K562 (cell line): ENCODE measurements around the gene RNF223. TPM values are rescaled to one million over a fixed set of nuclear protein-coding genes. Genes with fewer than 3 reads are reported as not detected.

Source experiments
- CHD1 ChIP-seq: fragments of 200-600 bp; sonication (generic); IDR thresholded peaks from one replicate; pipeline ENCODE4 v1.6.1; 2012; ENCODE audit warnings: mild to moderate bottlenecking, moderate library complexity, low read length, inconsistent platforms
- ESRRA ChIP-seq: fragments of 450-650 bp; IDR thresholded peaks from 2 replicates; pipeline ENCODE4 v1.6.1; 2014; ENCODE audit warnings: low read depth, mild to moderate bottlenecking, moderate library complexity, borderline replicate concordance
- KLF10 ChIP-seq: fragments of 250-450 bp; sonication (Bioruptor Pico); IDR thresholded peaks from 2 replicates; pipeline ENCODE4 v1.6.1; 2021; ENCODE audit warnings: matching md5 sums
- L3MBTL2 ChIP-seq: fragments of 450-650 bp; IDR thresholded peaks from 2 replicates; pipeline ENCODE4 v1.6.1; 2016; ENCODE audit warnings: mild to moderate bottlenecking, moderate library complexity
- MAZ ChIP-seq, 2 experiments: fragments of 450-650 bp in 1 of 2; sonication (generic) in 1 of 2; formaldehyde crosslinking; IDR thresholded peaks in 1 of 2; conservative IDR thresholded peaks in 1 of 2; 2 replicates each; pipeline versions ENCODE4 v1.4.0 to v1.5.0; 2020; ENCODE audit warnings: mild to moderate bottlenecking in 1 of 2, missing genetic modification reagents in 1 of 2
- MTA3 ChIP-seq: fragments of 450-650 bp; formaldehyde crosslinking; IDR thresholded peaks from 2 replicates; pipeline ENCODE4 v1.6.1; 2017; ENCODE audit warnings: mild to moderate bottlenecking, borderline replicate concordance
- NONO ChIP-seq, 2 experiments: fragments of 200-400 bp in 1 of 2; fragments of 450-650 bp in 1 of 2; formaldehyde crosslinking in 1 of 2; IDR thresholded peaks; 2 replicates each; pipeline ENCODE4 v1.6.1; 2017; ENCODE audit warnings: low read depth in 2 of 2, mild to moderate bottlenecking in 2 of 2, moderate library complexity in 2 of 2, low read length in 1 of 2
- PCBP1 ChIP-seq: fragments of 200-400 bp; formaldehyde crosslinking; IDR thresholded peaks from 2 replicates; pipeline ENCODE4 v1.6.1; 2018; ENCODE audit warnings: mild to moderate bottlenecking, low read depth, low read length; ENCODE audit not compliant: poor library complexity, severe bottlenecking
- RBFOX2 ChIP-seq: fragments of 200-400 bp; formaldehyde crosslinking; IDR thresholded peaks from 2 replicates; pipeline ENCODE4 v1.6.1; 2017; ENCODE audit warnings: low read depth, mild to moderate bottlenecking, low read length, moderate library complexity
- SMAD4 ChIP-seq: fragments of 250-450 bp; sonication (Bioruptor Pico); conservative IDR thresholded peaks from 2 replicates; pipeline ENCODE4 v1.8.0; 2021; ENCODE audit warnings: inconsistent platforms, mild to moderate bottlenecking, moderate library complexity
- XRCC5 ChIP-seq: fragments of 200-400 bp; formaldehyde crosslinking; IDR thresholded peaks from 2 replicates; pipeline ENCODE4 v1.6.1; 2017; ENCODE audit warnings: low read depth, mild to moderate bottlenecking, low read length
- polyA plus RNA-seq, 8 experiments: library from polyadenylated mRNA; depleted of rRNA in 4 of 8; stranded (reverse) in 5 of 8; unstranded in 3 of 8; fragments of >200 nt; fragmentation: Nextera tagmentation in 2 of 8; fragmentation: Illumina TruSeq in 1 of 8; extraction: Ambion mirVana in 2 of 8; extraction: Trizol in 1 of 8; gene quantifications; 2 replicates each; pipeline versions ENCODE4 v1.2.1 to v1.2.3, GENCODE V29; 2011 to 2014; ENCODE audit warnings: inconsistent platforms in 1 of 8, missing spikeins in 1 of 8
- total RNA-seq, 7 experiments: library from RNA; depleted of rRNA in 6 of 7; stranded (reverse); fragments of >200 nt in 6 of 7; fragmentation: Illumina TruSeq in 2 of 7; extraction: Trizol in 2 of 7; gene quantifications; 2 replicates each; pipeline versions ENCODE4 v1.2.1 to v1.2.3, GENCODE V29; 2011 to 2021; ENCODE audit warnings: low replicate concordance in 1 of 7
- TF ChIP-seq, protein P1 (sequence below): fragments of 450-650 bp; conservative IDR thresholded peaks from 2 replicates; pipeline ENCODE4 v1.6.1; 2016; ENCODE audit warnings: missing genetic modification characterization, low read depth, mild to moderate bottlenecking, control low read depth, missing compliant biosample characterization
- TF ChIP-seq, protein P2 (sequence below): fragments of 450-650 bp; IDR thresholded peaks from 2 replicates; pipeline ENCODE4 v1.6.1; 2018; ENCODE audit not compliant: partially characterized antibody
- TF ChIP-seq, protein P3 (sequence below): fragments of 200-800 bp; sonication (Bioruptor generic); IDR thresholded peaks from 2 replicates; pipeline ENCODE4 v1.6.1; 2017; ENCODE audit warnings: missing genetic modification characterization, missing compliant biosample characterization
- TF ChIP-seq, protein P4 (sequence below): fragments of 250-450 bp; sonication (Bioruptor Pico); IDR thresholded peaks from 2 replicates; pipeline ENCODE4 v1.4.0; 2020

RNF223 gene
- total and polyA plus RNA-seq, 9 of the 15 experiments (the other 6 are each of a cell fraction or from before 2014, with no cell fraction given): 0.04 to 0.32 TPM; not detected in 7

DNA sequence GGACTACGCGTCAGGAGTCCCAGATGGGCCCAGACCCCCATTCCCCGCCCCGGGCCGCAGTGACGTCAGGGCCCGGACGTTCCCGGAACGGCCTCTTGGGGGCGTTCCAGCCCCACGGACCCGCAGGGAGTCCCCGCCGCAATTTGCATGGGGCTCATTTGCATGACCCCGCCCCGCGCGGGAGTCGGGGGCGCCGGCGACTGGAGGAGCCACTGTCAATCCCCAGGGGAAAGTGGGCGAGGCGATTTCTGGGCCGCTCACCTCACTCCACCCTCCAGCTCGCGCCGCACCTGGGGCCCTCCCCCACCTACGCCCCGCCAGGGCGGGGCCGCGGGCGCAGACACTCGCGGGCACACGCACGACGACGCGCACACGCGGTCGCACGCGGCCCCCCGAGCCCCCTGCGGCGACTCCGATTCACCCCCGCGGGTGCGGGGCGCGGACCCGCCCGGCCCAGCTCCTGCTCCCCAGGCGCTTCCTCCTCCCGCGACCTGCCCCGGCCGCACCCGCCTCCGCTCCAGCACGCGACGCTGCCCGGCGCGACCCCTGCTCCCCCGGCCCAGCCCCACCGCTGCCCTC is 41.0 kb downstream of the RNF223 start (continued):
- TF ChIP-seq, protein P1, sequence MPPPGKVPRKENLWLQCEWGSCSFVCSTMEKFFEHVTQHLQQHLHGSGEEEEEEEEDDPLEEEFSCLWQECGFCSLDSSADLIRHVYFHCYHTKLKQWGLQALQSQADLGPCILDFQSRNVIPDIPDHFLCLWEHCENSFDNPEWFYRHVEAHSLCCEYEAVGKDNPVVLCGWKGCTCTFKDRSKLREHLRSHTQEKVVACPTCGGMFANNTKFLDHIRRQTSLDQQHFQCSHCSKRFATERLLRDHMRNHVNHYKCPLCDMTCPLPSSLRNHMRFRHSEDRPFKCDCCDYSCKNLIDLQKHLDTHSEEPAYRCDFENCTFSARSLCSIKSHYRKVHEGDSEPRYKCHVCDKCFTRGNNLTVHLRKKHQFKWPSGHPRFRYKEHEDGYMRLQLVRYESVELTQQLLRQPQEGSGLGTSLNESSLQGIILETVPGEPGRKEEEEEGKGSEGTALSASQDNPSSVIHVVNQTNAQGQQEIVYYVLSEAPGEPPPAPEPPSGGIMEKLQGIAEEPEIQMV (tag): peak; percentile 36; the same call in 1 of the 2 replicates
- TF ChIP-seq KLF10 (CRISPR knock-in tag) (no peak), RBFOX2 (peak; percentile 21; the same call in 1 of the 2 replicates), L3MBTL2 (peak; percentile 94), MAZ (CRISPR knock-in tag; conservative IDR thresholded peaks at IDR 0.05 in 1 of 2, IDR thresholded peaks at IDR 0.05 in 1 of 2) (peak; percentile 61 to 90; a peak in 3 of 4 replicates), XRCC5 (peak; percentile 81), MTA3 (peak; percentile 70; the same call in 1 of the 2 replicates), SMAD4 (CRISPR knock-in tag) (peak; percentile 55; the same call in 1 of the 2 replicates), ESRRA (0 out of 2 replicates have a peak, but pooled peaks have one; percentile 28), CHD1 (no peak), PCBP1 (peak; percentile 77), NONO (IDR thresholded peaks at IDR 0.05; ENCODE audit: low read depth in 2 of 2, low read length in 1 of 2) (peak in 1 of 2 experiments; percentile 86; a peak in 2 of 4 replicates)
- TF ChIP-seq, protein P2, sequence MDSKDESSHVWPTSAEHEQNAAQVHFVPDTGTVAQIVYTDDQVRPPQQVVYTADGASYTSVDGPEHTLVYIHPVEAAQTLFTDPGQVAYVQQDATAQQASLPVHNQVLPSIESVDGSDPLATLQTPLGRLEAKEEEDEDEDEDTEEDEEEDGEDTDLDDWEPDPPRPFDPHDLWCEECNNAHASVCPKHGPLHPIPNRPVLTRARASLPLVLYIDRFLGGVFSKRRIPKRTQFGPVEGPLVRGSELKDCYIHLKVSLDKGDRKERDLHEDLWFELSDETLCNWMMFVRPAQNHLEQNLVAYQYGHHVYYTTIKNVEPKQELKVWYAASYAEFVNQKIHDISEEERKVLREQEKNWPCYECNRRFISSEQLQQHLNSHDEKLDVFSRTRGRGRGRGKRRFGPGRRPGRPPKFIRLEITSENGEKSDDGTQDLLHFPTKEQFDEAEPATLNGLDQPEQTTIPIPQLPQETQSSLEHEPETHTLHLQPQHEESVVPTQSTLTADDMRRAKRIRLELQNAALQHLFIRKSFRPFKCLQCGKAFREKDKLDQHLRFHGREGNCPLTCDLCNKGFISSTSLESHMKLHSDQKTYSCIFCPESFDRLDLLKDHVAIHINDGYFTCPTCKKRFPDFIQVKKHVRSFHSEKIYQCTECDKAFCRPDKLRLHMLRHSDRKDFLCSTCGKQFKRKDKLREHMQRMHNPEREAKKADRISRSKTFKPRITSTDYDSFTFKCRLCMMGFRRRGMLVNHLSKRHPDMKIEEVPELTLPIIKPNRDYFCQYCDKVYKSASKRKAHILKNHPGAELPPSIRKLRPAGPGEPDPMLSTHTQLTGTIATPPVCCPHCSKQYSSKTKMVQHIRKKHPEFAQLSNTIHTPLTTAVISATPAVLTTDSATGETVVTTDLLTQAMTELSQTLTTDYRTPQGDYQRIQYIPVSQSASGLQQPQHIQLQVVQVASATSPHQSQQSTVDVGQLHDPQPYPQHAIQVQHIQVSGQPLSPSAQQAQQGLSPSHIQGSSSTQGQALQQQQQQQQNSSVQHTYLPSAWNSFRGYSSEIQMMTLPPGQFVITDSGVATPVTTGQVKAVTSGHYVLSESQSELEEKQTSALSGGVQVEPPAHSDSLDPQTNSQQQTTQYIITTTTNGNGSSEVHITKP: peak; percentile 34
- TF ChIP-seq, protein P3, sequence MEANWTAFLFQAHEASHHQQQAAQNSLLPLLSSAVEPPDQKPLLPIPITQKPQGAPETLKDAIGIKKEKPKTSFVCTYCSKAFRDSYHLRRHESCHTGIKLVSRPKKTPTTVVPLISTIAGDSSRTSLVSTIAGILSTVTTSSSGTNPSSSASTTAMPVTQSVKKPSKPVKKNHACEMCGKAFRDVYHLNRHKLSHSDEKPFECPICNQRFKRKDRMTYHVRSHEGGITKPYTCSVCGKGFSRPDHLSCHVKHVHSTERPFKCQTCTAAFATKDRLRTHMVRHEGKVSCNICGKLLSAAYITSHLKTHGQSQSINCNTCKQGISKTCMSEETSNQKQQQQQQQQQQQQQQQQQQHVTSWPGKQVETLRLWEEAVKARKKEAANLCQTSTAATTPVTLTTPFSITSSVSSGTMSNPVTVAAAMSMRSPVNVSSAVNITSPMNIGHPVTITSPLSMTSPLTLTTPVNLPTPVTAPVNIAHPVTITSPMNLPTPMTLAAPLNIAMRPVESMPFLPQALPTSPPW (CRISPR knock-in tag): peak; percentile 79
- TF ChIP-seq, protein P4, sequence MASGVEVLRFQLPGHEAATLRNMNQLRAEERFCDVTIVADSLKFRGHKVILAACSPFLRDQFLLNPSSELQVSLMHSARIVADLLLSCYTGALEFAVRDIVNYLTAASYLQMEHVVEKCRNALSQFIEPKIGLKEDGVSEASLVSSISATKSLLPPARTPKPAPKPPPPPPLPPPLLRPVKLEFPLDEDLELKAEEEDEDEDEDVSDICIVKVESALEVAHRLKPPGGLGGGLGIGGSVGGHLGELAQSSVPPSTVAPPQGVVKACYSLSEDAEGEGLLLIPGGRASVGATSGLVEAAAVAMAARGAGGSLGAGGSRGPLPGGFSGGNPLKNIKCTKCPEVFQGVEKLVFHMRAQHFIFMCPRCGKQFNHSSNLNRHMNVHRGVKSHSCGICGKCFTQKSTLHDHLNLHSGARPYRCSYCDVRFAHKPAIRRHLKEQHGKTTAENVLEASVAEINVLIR (CRISPR knock-in tag): peak; percentile 74
